Measurements from ENCODE around the gene SPEF2. TPM values are rescaled to one million over a fixed set of nuclear protein-coding genes. Genes with fewer than 3 reads are reported as not detected.

SPEF2 gene
- total and polyA plus RNA-seq, 4 donors = 0.42 to 4.5 (median 2.1) TPM

DNA sequence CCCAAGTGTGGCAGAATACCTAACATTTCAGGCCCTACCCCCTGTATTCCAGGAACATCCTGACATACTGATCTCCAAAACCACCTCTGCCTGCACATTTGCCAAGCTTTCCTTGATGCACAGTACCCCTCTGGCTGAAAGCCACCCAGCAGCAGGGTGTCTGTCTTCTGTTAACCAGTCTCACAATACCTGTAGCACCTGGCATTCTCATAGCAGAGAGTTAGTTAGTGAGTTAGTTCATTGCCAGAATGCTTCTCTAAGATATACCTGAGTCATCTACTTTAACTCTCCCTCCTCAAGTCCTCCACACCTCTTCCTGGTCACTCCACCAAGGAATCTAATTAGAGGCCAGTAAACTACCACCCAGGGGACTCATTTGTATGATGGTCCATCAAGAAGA lies 192.9 kb downstream of the SPEF2 start:
- Histone ChIP-seq H3K4me3 (ENCODE audit: low read depth in 1 of 3, low read length in 3 of 3) (no peak overlapping the region), H3K4me1 (ENCODE audit: control insufficient read depth in 4 of 4, insufficient read depth in 4 of 4, low read length in 3 of 4) (no peaks in the 10 kb centered on the region), H3K27me3 (ENCODE audit: control insufficient read depth in 4 of 4, insufficient read depth in 4 of 4, low read length in 3 of 4) (no peaks in the 10 kb centered on the region), H3K27ac (ENCODE audit: low read depth in 1 of 2, low read length in 2 of 2) (no peak overlapping the region), H3K9me3 (ENCODE audit: control insufficient read depth in 4 of 4, low read length in 3 of 4) (no peaks in the 10 kb centered on the region), H3K36me3 (ENCODE audit: control insufficient read depth in 4 of 4, insufficient read depth in 3 of 4, low read depth in 1 of 4, low read length in 3 of 4) (no peaks in the 10 kb centered on the region), H3K9ac (ENCODE audit: low read depth in 1 of 2, low read length in 2 of 2) (no peak overlapping the region)
- TF ChIP-seq, protein P1, sequence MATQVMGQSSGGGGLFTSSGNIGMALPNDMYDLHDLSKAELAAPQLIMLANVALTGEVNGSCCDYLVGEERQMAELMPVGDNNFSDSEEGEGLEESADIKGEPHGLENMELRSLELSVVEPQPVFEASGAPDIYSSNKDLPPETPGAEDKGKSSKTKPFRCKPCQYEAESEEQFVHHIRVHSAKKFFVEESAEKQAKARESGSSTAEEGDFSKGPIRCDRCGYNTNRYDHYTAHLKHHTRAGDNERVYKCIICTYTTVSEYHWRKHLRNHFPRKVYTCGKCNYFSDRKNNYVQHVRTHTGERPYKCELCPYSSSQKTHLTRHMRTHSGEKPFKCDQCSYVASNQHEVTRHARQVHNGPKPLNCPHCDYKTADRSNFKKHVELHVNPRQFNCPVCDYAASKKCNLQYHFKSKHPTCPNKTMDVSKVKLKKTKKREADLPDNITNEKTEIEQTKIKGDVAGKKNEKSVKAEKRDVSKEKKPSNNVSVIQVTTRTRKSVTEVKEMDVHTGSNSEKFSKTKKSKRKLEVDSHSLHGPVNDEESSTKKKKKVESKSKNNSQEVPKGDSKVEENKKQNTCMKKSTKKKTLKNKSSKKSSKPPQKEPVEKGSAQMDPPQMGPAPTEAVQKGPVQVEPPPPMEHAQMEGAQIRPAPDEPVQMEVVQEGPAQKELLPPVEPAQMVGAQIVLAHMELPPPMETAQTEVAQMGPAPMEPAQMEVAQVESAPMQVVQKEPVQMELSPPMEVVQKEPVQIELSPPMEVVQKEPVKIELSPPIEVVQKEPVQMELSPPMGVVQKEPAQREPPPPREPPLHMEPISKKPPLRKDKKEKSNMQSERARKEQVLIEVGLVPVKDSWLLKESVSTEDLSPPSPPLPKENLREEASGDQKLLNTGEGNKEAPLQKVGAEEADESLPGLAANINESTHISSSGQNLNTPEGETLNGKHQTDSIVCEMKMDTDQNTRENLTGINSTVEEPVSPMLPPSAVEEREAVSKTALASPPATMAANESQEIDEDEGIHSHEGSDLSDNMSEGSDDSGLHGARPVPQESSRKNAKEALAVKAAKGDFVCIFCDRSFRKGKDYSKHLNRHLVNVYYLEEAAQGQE (IDR thresholded peaks at IDR 0.05) = no peak
- TF ChIP-seq GABPA (IDR thresholded peaks at IDR 0.05 in 1 of 2, conservative IDR thresholded peaks at IDR 0.05 in 1 of 2) (no peak), FOXA1 (IDR thresholded peaks at IDR 0.05) (no peak), SP1 (IDR thresholded peaks at IDR 0.05) (no peak), RAD21 (IDR thresholded peaks at IDR 0.05) (no peak), FOXA2 (IDR thresholded peaks at IDR 0.05) (no peak), RXRA (IDR thresholded peaks at IDR 0.05) (no peak), TAF1 (conservative IDR thresholded peaks at IDR 0.05) (no peak), NR2F2 (IDR thresholded peaks at IDR 0.05) (no peak), HNF4G (IDR thresholded peaks at IDR 0.05) (no peak), HNF4A (conservative IDR thresholded peaks at IDR 0.05) (no peak), JUND (IDR thresholded peaks at IDR 0.05) (no peak)
- TF ChIP-seq, protein P2, sequence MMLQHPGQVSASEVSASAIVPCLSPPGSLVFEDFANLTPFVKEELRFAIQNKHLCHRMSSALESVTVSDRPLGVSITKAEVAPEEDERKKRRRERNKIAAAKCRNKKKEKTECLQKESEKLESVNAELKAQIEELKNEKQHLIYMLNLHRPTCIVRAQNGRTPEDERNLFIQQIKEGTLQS (IDR thresholded peaks at IDR 0.05) = no peak
- TF ChIP-seq, protein P3, sequence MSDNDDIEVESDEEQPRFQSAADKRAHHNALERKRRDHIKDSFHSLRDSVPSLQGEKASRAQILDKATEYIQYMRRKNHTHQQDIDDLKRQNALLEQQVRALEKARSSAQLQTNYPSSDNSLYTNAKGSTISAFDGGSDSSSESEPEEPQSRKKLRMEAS (IDR thresholded peaks at IDR 0.05) = no peak
- TF ChIP-seq, protein P4, sequence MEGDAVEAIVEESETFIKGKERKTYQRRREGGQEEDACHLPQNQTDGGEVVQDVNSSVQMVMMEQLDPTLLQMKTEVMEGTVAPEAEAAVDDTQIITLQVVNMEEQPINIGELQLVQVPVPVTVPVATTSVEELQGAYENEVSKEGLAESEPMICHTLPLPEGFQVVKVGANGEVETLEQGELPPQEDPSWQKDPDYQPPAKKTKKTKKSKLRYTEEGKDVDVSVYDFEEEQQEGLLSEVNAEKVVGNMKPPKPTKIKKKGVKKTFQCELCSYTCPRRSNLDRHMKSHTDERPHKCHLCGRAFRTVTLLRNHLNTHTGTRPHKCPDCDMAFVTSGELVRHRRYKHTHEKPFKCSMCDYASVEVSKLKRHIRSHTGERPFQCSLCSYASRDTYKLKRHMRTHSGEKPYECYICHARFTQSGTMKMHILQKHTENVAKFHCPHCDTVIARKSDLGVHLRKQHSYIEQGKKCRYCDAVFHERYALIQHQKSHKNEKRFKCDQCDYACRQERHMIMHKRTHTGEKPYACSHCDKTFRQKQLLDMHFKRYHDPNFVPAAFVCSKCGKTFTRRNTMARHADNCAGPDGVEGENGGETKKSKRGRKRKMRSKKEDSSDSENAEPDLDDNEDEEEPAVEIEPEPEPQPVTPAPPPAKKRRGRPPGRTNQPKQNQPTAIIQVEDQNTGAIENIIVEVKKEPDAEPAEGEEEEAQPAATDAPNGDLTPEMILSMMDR (IDR thresholded peaks at IDR 0.05; ENCODE audit: low read depth, low read length, missing input control) = no peak
- no peak for DNase-seq (ENCODE audit: low spot score)

DNA sequence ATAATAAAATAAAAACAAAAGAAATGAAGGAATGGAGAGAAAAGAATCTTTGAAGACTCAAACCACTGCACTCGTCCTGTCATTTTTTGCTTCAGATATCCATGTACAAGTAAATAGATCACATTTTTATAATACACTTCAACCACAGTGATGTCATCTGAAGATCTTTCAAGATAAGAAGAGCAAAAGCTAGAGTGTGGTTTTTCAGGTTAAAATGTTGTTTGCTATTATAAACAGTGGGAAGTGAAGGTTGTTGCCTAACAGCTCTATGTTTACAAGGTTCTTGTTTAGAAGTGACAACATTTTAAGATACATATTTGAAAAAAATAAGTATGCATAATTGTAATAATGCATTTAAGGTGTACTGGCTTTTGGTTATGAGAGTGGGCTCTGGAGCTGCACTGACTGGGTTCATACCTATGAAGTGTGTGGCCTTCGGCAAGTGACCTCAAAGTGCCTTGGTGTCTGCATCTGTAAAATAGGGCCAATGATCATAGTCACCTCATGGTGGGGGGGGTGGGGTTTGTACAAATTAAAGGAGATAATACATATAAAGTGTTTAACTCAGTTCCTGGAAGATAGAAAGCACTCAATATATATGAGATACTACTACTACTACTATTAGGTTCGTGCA lies 193.6 kb downstream of the SPEF2 start:
- no peak overlapping the region for H3K9ac ChIP-seq (ENCODE audit: low read depth in 1 of 2, low read length in 2 of 2)
- H3K36me3 ChIP-seq (ENCODE audit: control insufficient read depth in 4 of 4, insufficient read depth in 3 of 4, low read depth in 1 of 4, low read length in 3 of 4) = no peaks in the 10 kb centered on the region
- no peaks in the 10 kb centered on the region for H3K27me3 ChIP-seq (ENCODE audit: control insufficient read depth in 4 of 4, insufficient read depth in 4 of 4, low read length in 3 of 4)
- DNase-seq (ENCODE audit: low spot score) = no peak
- H3K9me3 ChIP-seq (ENCODE audit: control insufficient read depth in 4 of 4, low read length in 3 of 4) = no peaks in the 10 kb centered on the region
- H3K4me3 ChIP-seq (ENCODE audit: low read depth in 1 of 3, low read length in 3 of 3) = no peak overlapping the region
- 80% methylated on average over 3 of the region's 3 CpGs for WGBS
- TF ChIP-seq JUND (IDR thresholded peaks at IDR 0.05) (no peak), RAD21 (IDR thresholded peaks at IDR 0.05) (no peak), FOXA1 (IDR thresholded peaks at IDR 0.05) (no peak), GABPA (IDR thresholded peaks at IDR 0.05 in 1 of 2, conservative IDR thresholded peaks at IDR 0.05 in 1 of 2) (no peak), RXRA (IDR thresholded peaks at IDR 0.05) (no peak), FOXA2 (IDR thresholded peaks at IDR 0.05) (no peak), TAF1 (conservative IDR thresholded peaks at IDR 0.05) (no peak), SP1 (IDR thresholded peaks at IDR 0.05) (no peak), NR2F2 (IDR thresholded peaks at IDR 0.05) (no peak), HNF4A (conservative IDR thresholded peaks at IDR 0.05) (no peak), HNF4G (IDR thresholded peaks at IDR 0.05) (no peak)
- TF ChIP-seq, protein P2 (IDR thresholded peaks at IDR 0.05) = no peak
- TF ChIP-seq, protein P3 (IDR thresholded peaks at IDR 0.05) = no peak
- no peaks in the 10 kb centered on the region for H3K4me1 ChIP-seq (ENCODE audit: control insufficient read depth in 4 of 4, insufficient read depth in 4 of 4, low read length in 3 of 4)
- H3K27ac ChIP-seq (ENCODE audit: low read depth in 1 of 2, low read length in 2 of 2) = no peak overlapping the region

All from liver (tissue), 9 donors.